Left renal pelvis (tissue), 4 donors: ENCODE measurements around the gene SLC6A11. TPM values are rescaled to one million over a fixed set of nuclear protein-coding genes. Genes with fewer than 3 reads are reported as not detected.

Experiments
- DNase-seq, 4 donors: peaks; one replicate each; pipeline ENCODE4 v3.0.0-alpha.2; 2013; ENCODE audit warnings: low read depth in 4 of 4, low spot score in 3 of 4
- polyA plus RNA-seq, 4 donors: library from polyadenylated mRNA; unstranded; fragments of 120-200 nt; gene quantifications; one replicate each; pipeline ENCODE4 v1.2.1, GENCODE V29; 2013; ENCODE audit not compliant: insufficient read length in 4 of 4

Gene SLC6A11
- polyA plus RNA-seq, 4 donors: 0.05 to 0.09 (median 0.06) TPM; not detected in 1

- no peak for DNase-seq
Observed at GRCh38 chr3:10788451-10788850, 27.6 kb upstream of the SLC6A11 start.

DNA sequence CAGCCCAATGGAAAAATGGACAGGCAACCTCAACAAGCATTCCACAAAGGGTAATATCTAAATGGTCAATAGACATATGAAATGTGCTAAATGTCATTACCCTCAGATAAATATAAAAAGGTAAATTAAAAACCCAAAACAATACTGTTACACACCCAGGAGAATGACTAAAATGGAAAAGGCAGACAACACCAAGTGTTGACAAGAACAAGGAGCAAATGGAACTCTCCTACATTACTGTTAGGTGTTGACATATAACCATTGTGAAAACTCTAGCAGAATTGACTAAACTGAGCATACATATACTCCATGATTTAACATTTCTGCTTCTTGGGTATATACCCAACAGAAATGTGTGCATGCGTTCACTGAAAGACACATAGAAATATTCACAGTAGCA is 25.3 kb upstream of the SLC6A11 start:
- no peak for DNase-seq

DNA sequence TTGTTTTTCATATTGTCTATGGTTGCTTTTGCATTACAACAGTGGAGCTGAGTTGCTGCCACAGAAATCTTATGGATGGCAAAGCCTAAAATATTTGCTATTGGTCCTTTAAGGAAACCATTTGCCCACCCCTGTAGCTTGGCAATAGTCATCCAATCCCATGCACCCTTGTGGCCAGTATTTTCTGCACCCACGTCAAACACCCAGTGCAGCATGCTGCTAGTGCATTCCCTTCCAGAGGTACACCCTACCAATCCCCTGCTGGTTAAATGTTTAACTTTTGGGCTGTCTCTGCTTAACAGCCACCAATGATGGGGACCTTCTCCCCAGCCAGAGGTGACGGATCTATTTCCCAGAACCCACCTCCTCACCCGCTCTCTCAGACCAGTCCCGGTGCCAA is 23.8 kb upstream of the SLC6A11 start:
- no peak for DNase-seq

DNA sequence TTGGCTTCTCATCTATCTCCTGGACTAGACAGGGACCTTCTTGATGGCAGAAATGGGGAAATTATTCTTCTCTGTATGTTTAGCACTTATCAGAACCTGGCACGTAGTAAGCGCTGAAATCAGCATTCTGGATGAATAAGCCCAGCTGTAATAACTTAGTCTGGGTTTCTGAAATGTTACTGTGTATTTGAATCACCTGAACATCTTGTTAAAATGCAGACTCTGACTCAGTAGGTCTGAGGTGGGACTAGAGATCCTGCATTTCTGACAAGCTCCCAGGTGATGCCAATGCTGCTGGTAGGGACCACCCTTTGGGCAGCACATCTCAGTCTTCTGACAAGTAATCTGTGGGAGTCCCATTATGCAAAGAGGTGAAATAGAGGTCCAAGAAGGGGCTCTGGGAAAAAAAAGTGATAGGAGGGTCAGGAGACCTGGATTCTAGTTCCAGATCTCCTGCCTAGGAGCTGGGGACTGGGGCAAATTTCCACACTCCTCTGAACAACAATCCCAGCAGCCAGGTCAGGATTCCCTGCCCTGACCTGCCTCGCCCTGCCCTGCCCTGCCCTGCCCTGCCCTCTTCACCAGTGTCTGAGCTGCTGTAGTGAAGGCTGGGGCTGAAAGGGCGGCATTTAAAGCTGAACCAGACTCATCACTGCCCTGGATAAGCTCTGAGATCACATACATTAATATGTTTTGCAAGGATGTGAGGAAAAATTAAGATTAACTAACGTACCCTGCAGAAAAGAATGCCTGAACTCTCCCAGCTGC is 17.2 kb upstream of the SLC6A11 start:
- DNase-seq: no peak

- no peak for DNase-seq
Observed at GRCh38 chr3:10804183-10804648, 11.8 kb upstream of the SLC6A11 start.

GRCh38 chr3:10806006-10806405 is 10.0 kb upstream of the SLC6A11 start:
- no peak for DNase-seq

GRCh38 chr3:10808130-10808735 is 7.8 kb upstream of the SLC6A11 start:
- no peak for DNase-seq

DNA sequence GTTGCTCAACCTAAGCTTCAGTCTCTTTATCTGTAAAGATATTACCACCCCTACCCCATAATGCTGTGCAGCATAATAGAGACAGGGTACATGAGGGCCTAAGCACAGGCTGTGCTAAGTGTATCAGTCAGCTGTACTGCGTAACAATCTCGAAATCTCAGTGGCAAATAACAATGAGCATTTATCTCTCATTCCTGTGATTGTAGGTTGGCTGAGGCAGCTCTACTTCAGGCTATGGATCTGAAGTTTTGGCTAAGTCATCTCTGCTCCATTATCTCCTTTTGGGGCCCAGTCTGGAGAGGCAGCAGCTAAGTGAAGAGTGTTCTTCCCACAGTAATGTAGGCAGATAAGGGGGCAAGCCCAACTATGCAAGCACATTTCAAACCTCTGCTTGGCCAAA is 7.1 kb upstream of the SLC6A11 start:
- DNase-seq: no peak

GRCh38 chr3:10810376-10810775 is 5.7 kb upstream of the SLC6A11 start:
- no peak for DNase-seq

GRCh38 chr3:10813425-10813824 is 2.6 kb upstream of the SLC6A11 start:
- no peak for DNase-seq

DNA sequence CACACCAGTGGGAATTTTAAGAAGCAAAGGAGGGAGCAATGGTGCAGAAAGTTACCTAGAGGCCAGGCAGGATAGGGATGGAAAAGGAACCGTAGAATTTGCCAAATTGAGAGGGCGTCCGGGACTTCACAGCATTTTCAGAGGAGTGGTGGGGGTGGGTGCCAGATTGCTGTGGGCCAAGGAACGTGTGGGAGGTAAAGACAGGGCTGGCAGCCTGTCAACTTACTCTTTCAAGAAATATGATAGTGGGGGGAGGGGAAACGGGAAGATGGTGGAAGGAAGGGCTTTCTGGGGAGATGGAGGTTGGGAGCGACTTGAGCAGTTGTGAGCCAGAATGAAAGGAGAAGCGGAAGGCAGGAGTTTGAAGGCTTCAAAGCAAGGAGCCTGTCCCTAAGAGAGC is 1.4 kb upstream of the SLC6A11 start:
- DNase-seq: no peak

DNA sequence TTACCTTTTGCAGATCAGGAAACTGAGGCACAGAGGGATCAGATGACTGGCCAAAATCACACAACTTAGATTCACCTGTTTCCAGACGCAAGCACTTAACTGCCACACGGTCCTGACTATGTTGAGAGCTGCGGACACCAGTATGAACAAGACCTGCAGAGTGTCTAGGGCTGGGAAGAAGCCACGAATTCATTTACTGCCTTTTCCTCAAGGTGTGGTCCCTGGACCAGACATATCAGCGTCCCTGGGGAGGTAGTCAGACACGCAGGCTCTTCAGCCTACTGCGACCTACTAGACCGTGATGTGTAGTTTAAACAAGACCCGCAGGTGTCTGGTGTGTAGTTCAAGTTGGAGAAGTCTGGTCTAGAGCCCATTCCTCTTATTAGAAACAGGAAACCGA is 541 bp upstream of the SLC6A11 start:
- DNase-seq: no peak

- no peak for DNase-seq
Observed at GRCh38 chr3:10816863-10817253, 830 bp downstream of the SLC6A11 start.

- DNase-seq: no peak
Observed at GRCh38 chr3:10817506-10817905, 1.5 kb downstream of the SLC6A11 start.

GRCh38 chr3:10822055-10822454 is 6.0 kb downstream of the SLC6A11 start:
- no peak for DNase-seq

GRCh38 chr3:10822708-10823515 is 6.9 kb downstream of the SLC6A11 start:
- DNase-seq: no peak

DNA sequence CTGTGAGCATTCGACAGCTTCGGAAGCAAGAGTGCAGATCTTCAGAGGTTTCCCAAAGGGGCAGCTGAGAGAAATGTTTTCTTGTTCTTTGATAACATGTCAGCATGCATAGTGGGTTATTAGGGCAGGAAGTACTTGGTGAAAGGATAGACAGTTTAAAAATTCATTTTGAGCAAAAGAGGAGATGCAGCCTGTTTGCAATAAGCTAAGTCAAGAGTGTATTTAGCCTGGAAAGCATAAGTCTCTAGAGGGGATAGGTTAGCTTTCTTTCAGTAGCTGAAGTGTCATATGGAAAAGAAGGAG is 7.4 kb downstream of the SLC6A11 start:
- DNase-seq: no peak

DNA sequence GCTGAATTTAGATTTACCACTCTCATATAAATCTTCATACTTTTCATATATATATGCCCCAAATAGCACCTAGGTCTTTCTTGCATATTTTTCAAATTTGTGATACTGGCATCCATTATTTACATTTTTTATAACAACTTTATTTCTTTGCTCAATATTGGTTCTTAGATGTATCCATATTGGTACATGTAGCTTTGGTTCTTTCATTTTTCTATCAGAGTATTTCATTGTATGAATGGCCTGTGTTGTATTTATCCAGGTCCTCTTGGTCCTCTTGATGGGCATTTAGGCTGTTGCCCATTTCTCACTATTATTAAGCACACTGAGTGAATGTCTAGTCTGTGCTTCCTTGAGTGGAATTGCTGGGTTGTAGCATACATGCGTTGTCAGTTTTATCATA is 8.4 kb downstream of the SLC6A11 start:
- no peak for DNase-seq

GRCh38 chr3:10833855-10834414 is 17.9 kb downstream of the SLC6A11 start:
- no peak for DNase-seq

DNA sequence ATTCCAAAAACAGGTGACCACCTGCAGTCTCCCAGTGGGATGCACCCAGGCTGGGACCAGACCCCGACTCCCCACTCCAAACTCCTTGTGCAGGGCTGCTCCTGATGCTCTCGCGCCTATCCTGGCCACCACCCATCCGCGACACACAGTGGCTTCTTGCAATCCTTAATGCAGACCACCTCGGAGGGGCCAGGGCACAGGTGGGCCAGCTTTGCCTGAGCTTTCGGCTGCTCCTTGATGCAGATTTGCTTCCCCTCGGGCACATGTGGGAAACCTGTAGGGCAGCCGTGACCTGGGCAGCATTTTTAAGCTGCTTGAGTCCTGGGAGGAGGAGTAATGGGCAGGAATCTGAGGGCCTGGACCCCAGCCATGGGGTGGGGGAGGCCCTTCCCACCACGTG is 18.9 kb downstream of the SLC6A11 start:
- no peak for DNase-seq

- no peak for DNase-seq
Observed at GRCh38 chr3:10835406-10835805, 19.4 kb downstream of the SLC6A11 start.
